ENCODE results near the gene SRSF6. TPM values are rescaled to one million over a fixed set of nuclear protein-coding genes. Genes with fewer than 3 reads are reported as not detected.

SRSF6 gene
- total RNA-seq = 33.0 and 50.5 TPM in 2 replicates

GRCh38 chr20:43457640-43458421, at the start of gene SRSF6:
Gene SRSF6 (plus strand): TSS chr20:43457896. CDS start chr20:43458034, 138 bp downstream.

GRCh38 chr20:43507150-43508080, 49.7 kb downstream of the SRSF6 start, which contains the start of gene L3MBTL1:
Gene L3MBTL1 (plus strand): TSS chr20:43507697. CDS start chr20:43513504, 5,807 bp downstream.

Other genes starting within 250 kb of the SRSF6 start
- gene L3MBTL1, start 49.8 kb downstream of the SRSF6 start, total RNA-seq = 3.6 and 4.6 TPM in 2 replicates
- 0.14 and 0.28 TPM in 2 replicates for gene SGK2, start 101.1 kb downstream of the SRSF6 start, total RNA-seq
- gene IFT52, start 133.0 kb downstream of the SRSF6 start, total RNA-seq = 48.6 and 50.8 TPM in 2 replicates
- gene MYBL2, start 209.2 kb downstream of the SRSF6 start, total RNA-seq = 0.37 and 0.71 TPM in 2 replicates

Data from smooth muscle cell of bladder (primary cell).